ENCODE data around the gene PRR33. TPM values are rescaled to one million over a fixed set of nuclear protein-coding genes. Genes with fewer than 3 reads are reported as not detected.
A peak's percentile ranks its signal among the peaks of the same experiment; 100 is the strongest.

The PRR33 gene
- total and polyA plus RNA-seq, 2 donors (not counting 3 experiments of a cell fraction or from before 2014, with no cell fraction given): not detected

GRCh38 chr11:1863352-1864216 lies 28.1 kb downstream of the PRR33 start:
- TF ChIP-seq MAX (IDR thresholded peaks at IDR 0.05; ENCODE audit: insufficient read depth, insufficient read length) (peak; percentile 31), FOS (IDR thresholded peaks at IDR 0.05; ENCODE audit: borderline replicate concordance, insufficient read depth, low read length) (peak; percentile 90), JUN (IDR thresholded peaks at IDR 0.05; ENCODE audit: borderline replicate concordance, insufficient read depth, insufficient read length, low read depth) (no peak), GATA2 (IDR thresholded peaks at IDR 0.05; ENCODE audit: insufficient read depth, insufficient read length, low read depth, low read length) (no peak), POLR2AphosphoS5 (IDR thresholded peaks at IDR 0.05; ENCODE audit: insufficient read depth, low read depth, low read length) (peak; percentile 66)
- Histone ChIP-seq H3K4me1 (ENCODE audit: control insufficient read depth, extremely low read depth, insufficient read depth, low read length) (peaks cover 12% of the 10 kb centered on the region), H3K9me1 (replicated peaks; ENCODE audit: control insufficient read depth, extremely low read depth, insufficient read depth, low read length) (no peaks in the 10 kb centered on the region), H2AFZ (ENCODE audit: low read depth, low read length) (peak overlapping the region; percentile 88), H3K79me2 (ENCODE audit: control insufficient read depth, insufficient read depth, low read length) (no peaks in the 10 kb centered on the region), H3K9ac (replicated peaks; ENCODE audit: extremely low read depth, insufficient read depth, low read length) (no peak overlapping the region), H3K9me3 (replicated peaks; ENCODE audit: control insufficient read depth, insufficient read depth, low read length) (no peaks in the 10 kb centered on the region), H3K4me2 (ENCODE audit: insufficient read depth, low read length) (no peak overlapping the region), H3K4me3 (replicated peaks in 1 of 3; ENCODE audit: insufficient read depth in 1 of 3, low read depth in 1 of 3, low read length in 3 of 3) (no peak overlapping the region), H3K36me3 (ENCODE audit: control insufficient read depth in 2 of 2, extremely low read depth in 1 of 2, insufficient read depth in 2 of 2, low read length in 2 of 2) (no peaks in the 10 kb centered on the region), H3K27ac (ENCODE audit: insufficient read depth, low read depth, low read length) (no peak overlapping the region), H4K20me1 (replicated peaks; ENCODE audit: control insufficient read depth, extremely low read depth, insufficient read depth, low read length) (no peaks in the 10 kb centered on the region), H3K27me3 (ENCODE audit: control insufficient read depth in 2 of 2, insufficient read depth in 2 of 2, low read length in 2 of 2) (no peaks in the 10 kb centered on the region)
- FAIRE-seq (peak; percentile 96), DNase-seq (ENCODE audit: low read depth, low spot score) (peak; percentile 82)
- dilution Hi-C loops (cut with MboI; ENCODE audit: extremely low pct_ligation_motif_present, low sequenced_read_pairs) (no loop called here), intact Hi-C loops (cut with micrococcal nuclease) (no loop called here)
- ChIA-PET CTCF (interaction anchor here (1.0 to 3.9 kb wide), 5 partner anchors 13 to 211 kb away, joined by 3 to 21 read pairs (median 9); no protein-coding TSS in a partner anchor), POLR2A (no interaction called here)
- no TSS peak for BruUV-seq (replicated peaks)
